Gastroesophageal sphincter (tissue), 4 donors: Measurements from ENCODE around the gene ZBTB20. TPM values are rescaled to one million over a fixed set of nuclear protein-coding genes. Genes with fewer than 3 reads are reported as not detected.

Source experiments
- ATAC-seq: fragments of 150-250 bp; one replicate; pipeline ENCODE4 v1.9.1; 2016; ENCODE audit warnings: mild to moderate bottlenecking, moderate library complexity
- H3K27ac ChIP-seq, 4 donors: fragments of 200-600 bp; sonication (generic) in 3 of 4; 1 replicate in 3 of 4; 2 replicates in 1 of 4; pipeline ENCODE4 v1.5.1; 2016 to 2019
- H3K27me3 ChIP-seq: fragments of 200-600 bp; sonication (generic); one replicate; pipeline ENCODE4 v1.5.1; 2019
- H3K36me3 ChIP-seq, 2 donors: fragments of 200-600 bp; sonication (generic); one replicate each; pipeline ENCODE4 v1.5.1; 2019; ENCODE audit warnings: control low read depth in 1 of 2
- H3K4me1 ChIP-seq, 3 donors: fragments of 200-600 bp; sonication (generic); 1 replicate in 2 of 3; 2 replicates in 1 of 3; pipeline ENCODE4 v1.5.1; 2016 to 2019; ENCODE audit warnings: control low read depth in 2 of 3
- H3K4me3 ChIP-seq, 2 donors: fragments of 200-600 bp; sonication (generic); one replicate each; pipeline ENCODE4 v1.5.1; 2019; ENCODE audit warnings: mild to moderate bottlenecking in 1 of 2, moderate library complexity in 1 of 2
- H3K9me3 ChIP-seq, 3 donors: fragments of 200-600 bp; sonication (generic); one replicate each; pipeline ENCODE4 v1.5.1; 2017 to 2019; ENCODE audit warnings: control low read depth in 2 of 3
- CTCF ChIP-seq, 4 experiments: fragments of 200-600 bp in 2 of 4; fragments of 450-650 bp in 2 of 4; sonication (generic) in 1 of 4; IDR thresholded peaks; one replicate each; pipeline ENCODE4 v1.5.1; 2017 to 2019; ENCODE audit warnings: antibody characterized with exemption in 4 of 4, mild to moderate bottlenecking in 2 of 4, moderate library complexity in 2 of 4
- EP300 ChIP-seq: sonication (generic); formaldehyde crosslinking; IDR thresholded peaks from one replicate; pipeline ENCODE4 v1.6.1; 2017; ENCODE audit warnings: antibody characterized with exemption, mild to moderate bottlenecking
- POLR2A ChIP-seq, 2 donors: fragments of 450-650 bp; IDR thresholded peaks; one replicate each; pipeline ENCODE4 v1.6.1; 2017; ENCODE audit warnings: antibody characterized with exemption in 2 of 2, mild to moderate bottlenecking in 2 of 2, moderate library complexity in 1 of 2
- POLR2AphosphoS5 ChIP-seq: sonication (generic); formaldehyde crosslinking; IDR thresholded peaks from one replicate; pipeline ENCODE4 v1.6.1; 2017; ENCODE audit warnings: antibody characterized with exemption
- WGBS, 2 donors: methylation state at CpG; one replicate each; pipeline ENCODE4 v1.1.5; 2018; ENCODE audit warnings: low coverage in 1 of 2; 5-methylcytosine and 5-hydroxymethylcytosine counted together
- total RNA-seq, 4 donors: library from RNA; depleted of rRNA; stranded (reverse); fragments of >200 nt; gene quantifications; one replicate each; pipeline ENCODE4 v1.1.0, GENCODE V29; 2016

Gene ZBTB20
- total RNA-seq, 4 donors from 2014 or later: 53.1 to 113 (median 98.4) TPM

GRCh38 chr3:115164374-115165221 is 17.5 kb upstream of the ZBTB20 start:
- TF ChIP-seq POLR2AphosphoS5 (no peak), EP300 (no peak), POLR2A (IDR thresholded peaks at IDR 0.05) (no peak), CTCF (IDR thresholded peaks at IDR 0.05) (no peak)
- no peak for ATAC-seq
- Histone ChIP-seq H3K9me3 (no peaks in the 10 kb centered on the region), H3K36me3 (no peaks in the 10 kb centered on the region), H3K4me1 (no peaks in the 10 kb centered on the region), H3K27ac (no peak overlapping the region), H3K27me3 (no peaks in the 10 kb centered on the region), H3K4me3 (no peak overlapping the region)
- 96 to 97% methylated on average over 3 of the region's 3 CpGs for WGBS, 2 donors

- Histone ChIP-seq H3K4me3 (no peak overlapping the region), H3K4me1 (no peaks in the 10 kb centered on the region), H3K27ac (no peak overlapping the region), H3K27me3 (no peaks in the 10 kb centered on the region), H3K36me3 (no peaks in the 10 kb centered on the region), H3K9me3 (no peaks in the 10 kb centered on the region)
- TF ChIP-seq EP300 (no peak), CTCF (IDR thresholded peaks at IDR 0.05) (no peak), POLR2AphosphoS5 (no peak), POLR2A (IDR thresholded peaks at IDR 0.05) (no peak)
- ATAC-seq: no peak
- WGBS, 2 donors: 93 to 100% methylated on average over 1 of the region's 1 CpG
Observed at GRCh38 chr3:115162759-115163158, 15.7 kb upstream of the ZBTB20 start.

- 40 to 54% methylated on average over 1 of the region's 1 CpG for WGBS, 2 donors
- no peak for ATAC-seq
- Histone ChIP-seq H3K27ac (no peak overlapping the region), H3K4me3 (no peak overlapping the region), H3K36me3 (no peaks in the 10 kb centered on the region), H3K9me3 (no peaks in the 10 kb centered on the region), H3K27me3 (no peaks in the 10 kb centered on the region), H3K4me1 (no peaks in the 10 kb centered on the region)
- TF ChIP-seq POLR2AphosphoS5 (no peak), CTCF (IDR thresholded peaks at IDR 0.05) (no peak), POLR2A (IDR thresholded peaks at IDR 0.05) (no peak), EP300 (no peak)
Observed at GRCh38 chr3:115161866-115162265, 14.8 kb upstream of the ZBTB20 start.

GRCh38 chr3:115161168-115161834 is 14.2 kb upstream of the ZBTB20 start:
- H3K36me3 ChIP-seq: no peaks in the 10 kb centered on the region
- H3K27me3 ChIP-seq: no peaks in the 10 kb centered on the region
- TF ChIP-seq POLR2AphosphoS5 (no peak), CTCF (IDR thresholded peaks at IDR 0.05) (no peak), EP300 (no peak), POLR2A (IDR thresholded peaks at IDR 0.05) (no peak)
- H3K4me3 ChIP-seq: no peak overlapping the region
- H3K4me1 ChIP-seq: no peaks in the 10 kb centered on the region
- 93 to 97% methylated on average over 4 of the region's 4 CpGs for WGBS, 2 donors
- ATAC-seq: no peak
- no peak overlapping the region for H3K27ac ChIP-seq
- H3K9me3 ChIP-seq: no peaks in the 10 kb centered on the region
